SJCRH30 (cell line): ENCODE measurements around the gene SAMD7. TPM values are rescaled to one million over a fixed set of nuclear protein-coding genes. Genes with fewer than 3 reads are reported as not detected.

Source experiments
- DNase-seq, 2 experiments: peaks; one replicate each; pipeline ENCODE4 v3.0.0-alpha.2; 2015 to 2020
- H3K27ac ChIP-seq: fragments of 250-450 bp; sonication (Bioruptor Pico); 2 replicates; pipeline ENCODE4 v1.5.1; 2020; ENCODE audit warnings: mild to moderate bottlenecking, moderate library complexity
- H3K27me3 ChIP-seq: fragments of 250-450 bp; sonication (Bioruptor Pico); 2 replicates; pipeline ENCODE4 v1.5.1; 2020; ENCODE audit warnings: mild to moderate bottlenecking, moderate library complexity
- H3K36me3 ChIP-seq: fragments of 250-450 bp; sonication (Bioruptor Pico); 2 replicates; pipeline ENCODE4 v1.5.1; 2020; ENCODE audit warnings: mild to moderate bottlenecking, moderate library complexity
- H3K4me1 ChIP-seq: fragments of 250-450 bp; sonication (Bioruptor Pico); 2 replicates; pipeline ENCODE4 v1.5.1; 2020; ENCODE audit warnings: mild to moderate bottlenecking, moderate library complexity
- H3K4me3 ChIP-seq: fragments of 250-450 bp; sonication (Bioruptor Pico); 2 replicates; pipeline ENCODE4 v1.5.1; 2020; ENCODE audit warnings: mild to moderate bottlenecking, moderate library complexity
- H3K9me3 ChIP-seq: fragments of 250-450 bp; sonication (Bioruptor Pico); replicated peaks from 2 replicates; pipeline ENCODE4 v1.5.1; 2020; ENCODE audit warnings: mild to moderate bottlenecking, moderate library complexity
- total RNA-seq: library from RNA; depleted of rRNA; stranded (reverse); fragments of >200 nt; shearing (Covaris generic); gene quantifications from 2 replicates; pipeline ENCODE4 v1.2.3, GENCODE V29; 2014; rRNA removed

SAMD7 gene
- total RNA-seq, 1 experiment from 2014 or later = not detected

GRCh38 chr3:169966951-169967915 lies 55.9 kb downstream of the SAMD7 start:
- Histone ChIP-seq H3K27me3 (no peaks in the 10 kb centered on the region), H3K4me1 (peaks cover 4% of the 10 kb centered on the region; the same call in 1 of the 2 replicates), H3K9me3 (no peaks in the 10 kb centered on the region), H3K36me3 (no peaks in the 10 kb centered on the region; the same call in 1 of the 2 replicates), H3K27ac (peak overlapping the region; percentile 84), H3K4me3 (peak overlapping the region; percentile 90)
- DNase-seq = peak; percentile 68 to 69

GRCh38 chr3:169968224-169968885 lies 57.0 kb downstream of the SAMD7 start:
- no peak overlapping the region for H3K27ac ChIP-seq
- no peak overlapping the region for H3K4me3 ChIP-seq
- no peaks in the 10 kb centered on the region for H3K27me3 ChIP-seq
- H3K9me3 ChIP-seq = no peaks in the 10 kb centered on the region
- no peaks in the 10 kb centered on the region; the same call in none of the 2 replicates for H3K36me3 ChIP-seq
- no peak for DNase-seq
- H3K4me1 ChIP-seq = peaks cover 4% of the 10 kb centered on the region; the same call in 1 of the 2 replicates

- no peaks in the 10 kb centered on the region for H3K9me3 ChIP-seq
- H3K27ac ChIP-seq = no peak overlapping the region
- H3K4me1 ChIP-seq = peaks cover 4% of the 10 kb centered on the region
- H3K36me3 ChIP-seq = peaks cover 3% of the 10 kb centered on the region
- H3K27me3 ChIP-seq = no peaks in the 10 kb centered on the region
- no peak overlapping the region for H3K4me3 ChIP-seq
- no peak for DNase-seq
Measured at GRCh38 chr3:169969174-169970095, 58.1 kb downstream of the SAMD7 start.

GRCh38 chr3:169970847-169971246 lies 59.5 kb downstream of the SAMD7 start:
- DNase-seq = no peak
- Histone ChIP-seq H3K27me3 (no peaks in the 10 kb centered on the region), H3K9me3 (no peaks in the 10 kb centered on the region), H3K4me1 (peaks cover 4% of the 10 kb centered on the region), H3K36me3 (peaks cover 10% of the 10 kb centered on the region), H3K4me3 (no peak overlapping the region), H3K27ac (no peak overlapping the region)

GRCh38 chr3:169971522-169971921 lies 60.1 kb downstream of the SAMD7 start:
- no peaks in the 10 kb centered on the region for H3K27me3 ChIP-seq
- H3K4me3 ChIP-seq = no peak overlapping the region
- H3K4me1 ChIP-seq = peaks cover 4% of the 10 kb centered on the region
- no peak overlapping the region for H3K27ac ChIP-seq
- DNase-seq = no peak
- H3K9me3 ChIP-seq = no peaks in the 10 kb centered on the region
- peaks cover 15% of the 10 kb centered on the region for H3K36me3 ChIP-seq

GRCh38 chr3:169980055-169980454 lies 68.7 kb downstream of the SAMD7 start:
- peaks cover 91% of the 10 kb centered on the region for H3K36me3 ChIP-seq
- H3K9me3 ChIP-seq = no peaks in the 10 kb centered on the region
- no peak for DNase-seq

GRCh38 chr3:169984292-169984691 lies 72.9 kb downstream of the SAMD7 start:
- Histone ChIP-seq H3K36me3 (peaks cover 87% of the 10 kb centered on the region), H3K4me1 (no peaks in the 10 kb centered on the region), H3K27me3 (no peaks in the 10 kb centered on the region), H3K4me3 (no peak overlapping the region), H3K27ac (no peak overlapping the region), H3K9me3 (no peaks in the 10 kb centered on the region)
- no peak for DNase-seq

More at GRCh38 chr3:169980055-169980454, 68.7 kb downstream of the SAMD7 start:
- Histone ChIP-seq H3K27me3 (no peaks in the 10 kb centered on the region), H3K4me3 (no peak overlapping the region), H3K27ac (no peak overlapping the region), H3K4me1 (no peaks in the 10 kb centered on the region)

Other genes starting within 250 kb of the SAMD7 start
- gene MECOM, start 247.9 kb upstream of the SAMD7 start, total RNA-seq = 19.7 and 20.8 TPM in 2 replicates
- gene TERC, start 146.5 kb upstream of the SAMD7 start, total RNA-seq = 20.6 and 62.1 TPM in 2 replicates
- gene ACTRT3, start 142.0 kb upstream of the SAMD7 start, total RNA-seq = not detected in 2 replicates
- 15.6 and 17.1 TPM in 2 replicates for gene MYNN, start 138.2 kb upstream of the SAMD7 start, total RNA-seq
- 0.18 and 0.20 TPM in 2 replicates for gene LRRIQ4, start 98.7 kb upstream of the SAMD7 start, total RNA-seq
- gene LRRC34, start 98.7 kb upstream of the SAMD7 start, total RNA-seq = 5.4 and 7.6 TPM in 2 replicates
- gene LRRC31, start 41.6 kb upstream of the SAMD7 start, total RNA-seq = not detected in 2 replicates
- 41.3 and 45.1 TPM in 2 replicates for gene SEC62, start 55.2 kb downstream of the SAMD7 start, total RNA-seq
- 0.33 and 0.40 TPM in 2 replicates for gene GPR160, start 126.4 kb downstream of the SAMD7 start, total RNA-seq